ENCODE results near the gene CAMK2A. TPM values are rescaled to one million over a fixed set of nuclear protein-coding genes. Genes with fewer than 3 reads are reported as not detected.

CAMK2A gene
- total RNA-seq, 1 experiment from 2014 or later: not detected

DNA sequence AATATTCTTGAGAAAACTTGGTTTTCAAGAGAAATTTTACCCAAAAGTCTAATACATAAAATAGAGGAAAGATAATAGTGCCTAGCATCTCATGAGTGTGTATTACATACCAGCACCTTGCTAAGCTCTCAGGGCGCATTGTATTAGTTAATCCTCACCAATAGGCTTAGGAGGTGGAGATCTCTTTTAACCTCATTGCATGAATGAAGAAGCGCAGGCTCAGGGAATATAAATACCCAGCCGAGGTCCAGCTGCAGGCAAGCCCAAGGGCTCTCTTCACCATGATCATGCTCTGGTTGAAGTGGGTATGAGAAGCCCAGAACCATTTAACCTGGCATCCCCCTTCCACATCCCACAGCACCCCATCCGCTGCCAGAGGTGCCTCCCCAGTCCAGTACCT lies 46.0 kb downstream of the CAMK2A start:
- ChIA-PET CTCF (no interaction called here), POLR2A (no interaction called here)
- Mint-ChIP-seq H3K4me3 (ENCODE audit: unreplicated experiment) (no peak overlapping the region), H3K27ac (ENCODE audit: unreplicated experiment) (no peak overlapping the region), H3K36me3 (ENCODE audit: insufficient read depth, unreplicated experiment) (no peaks in the 10 kb centered on the region), H3K9me3 (ENCODE audit: unreplicated experiment) (no peaks in the 10 kb centered on the region), H3K4me1 (ENCODE audit: low read depth, unreplicated experiment) (no peaks in the 10 kb centered on the region), H3K27me3 (ENCODE audit: insufficient read depth, unreplicated experiment) (no peaks in the 10 kb centered on the region)
- Histone ChIP-seq H3K4me3 (ENCODE audit: low read depth, low read length) (no peak overlapping the region), H3K9me3 (no peaks in the 10 kb centered on the region), H3K27me3 (replicated peaks; ENCODE audit: control insufficient read depth, insufficient read depth, low read length) (no peaks in the 10 kb centered on the region), H3K4me1 (no peaks in the 10 kb centered on the region), H3K36me3 (ENCODE audit: control insufficient read depth, insufficient read depth, low read length) (no peaks in the 10 kb centered on the region; the same call in 1 of the 2 replicates)
- no peak for DNase-seq
- intact Hi-C loops (cut with micrococcal nuclease; ENCODE audit: unreplicated experiment): no loop called here
- BruUV-seq (replicated peaks): no TSS peak
- TF ChIP-seq, protein P1, sequence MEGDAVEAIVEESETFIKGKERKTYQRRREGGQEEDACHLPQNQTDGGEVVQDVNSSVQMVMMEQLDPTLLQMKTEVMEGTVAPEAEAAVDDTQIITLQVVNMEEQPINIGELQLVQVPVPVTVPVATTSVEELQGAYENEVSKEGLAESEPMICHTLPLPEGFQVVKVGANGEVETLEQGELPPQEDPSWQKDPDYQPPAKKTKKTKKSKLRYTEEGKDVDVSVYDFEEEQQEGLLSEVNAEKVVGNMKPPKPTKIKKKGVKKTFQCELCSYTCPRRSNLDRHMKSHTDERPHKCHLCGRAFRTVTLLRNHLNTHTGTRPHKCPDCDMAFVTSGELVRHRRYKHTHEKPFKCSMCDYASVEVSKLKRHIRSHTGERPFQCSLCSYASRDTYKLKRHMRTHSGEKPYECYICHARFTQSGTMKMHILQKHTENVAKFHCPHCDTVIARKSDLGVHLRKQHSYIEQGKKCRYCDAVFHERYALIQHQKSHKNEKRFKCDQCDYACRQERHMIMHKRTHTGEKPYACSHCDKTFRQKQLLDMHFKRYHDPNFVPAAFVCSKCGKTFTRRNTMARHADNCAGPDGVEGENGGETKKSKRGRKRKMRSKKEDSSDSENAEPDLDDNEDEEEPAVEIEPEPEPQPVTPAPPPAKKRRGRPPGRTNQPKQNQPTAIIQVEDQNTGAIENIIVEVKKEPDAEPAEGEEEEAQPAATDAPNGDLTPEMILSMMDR (IDR thresholded peaks at IDR 0.05; ENCODE audit: insufficient read depth in 1 of 2, low read depth in 1 of 2, low read length in 1 of 2, severe bottlenecking in 1 of 2, unreplicated experiment in 1 of 2): no peak

DNA sequence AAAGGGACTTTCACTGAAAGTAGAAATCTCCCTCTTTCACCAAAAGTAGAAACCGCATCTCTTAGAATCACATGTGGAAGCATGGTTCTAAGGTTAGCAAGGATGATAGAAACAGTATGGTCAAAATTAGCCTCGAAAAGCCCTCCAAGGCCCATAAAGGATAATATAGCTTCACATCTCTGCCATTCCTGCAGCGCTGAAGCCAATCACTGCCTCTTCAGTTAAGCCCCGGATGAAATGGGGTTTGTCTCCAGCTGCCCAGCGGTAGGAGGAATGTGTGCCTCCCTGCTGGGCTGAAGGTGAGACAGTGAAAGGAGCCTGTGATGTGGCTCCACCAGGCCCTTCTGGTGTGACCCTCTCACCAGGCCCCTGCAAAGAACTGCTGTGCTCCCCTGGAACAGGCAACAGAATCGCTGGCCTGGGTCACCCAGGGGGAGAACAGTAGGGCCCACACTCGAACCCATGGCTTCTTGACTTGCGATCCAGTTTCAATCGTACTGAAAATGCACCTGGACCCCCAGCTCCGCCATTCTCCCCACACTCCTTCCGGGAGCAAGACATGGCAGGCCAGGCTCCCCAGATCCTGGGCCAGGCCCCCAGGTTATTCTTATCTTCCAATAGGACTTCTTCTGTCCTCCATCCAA lies 47.2 kb downstream of the CAMK2A start:
- ChIA-PET POLR2A (no interaction called here), CTCF (interaction anchor here (0.5 kb wide), 1 partner anchor 150 kb away, joined by 4 read pairs; no protein-coding TSS in a partner anchor)
- TF ChIP-seq, protein P1 (IDR thresholded peaks at IDR 0.05; ENCODE audit: insufficient read depth in 1 of 2, low read depth in 1 of 2, low read length in 1 of 2, severe bottlenecking in 1 of 2, unreplicated experiment in 1 of 2): no peak
- Histone ChIP-seq H3K27me3 (replicated peaks; ENCODE audit: control insufficient read depth, insufficient read depth, low read length) (no peaks in the 10 kb centered on the region), H3K4me1 (no peaks in the 10 kb centered on the region), H3K9me3 (no peaks in the 10 kb centered on the region), H3K36me3 (ENCODE audit: control insufficient read depth, insufficient read depth, low read length) (no peaks in the 10 kb centered on the region; the same call in 1 of the 2 replicates), H3K4me3 (ENCODE audit: low read depth, low read length) (no peak overlapping the region)
- BruUV-seq (replicated peaks): no TSS peak
- H3K27ac Mint-ChIP-seq (ENCODE audit: unreplicated experiment): no peak overlapping the region
- no peaks in the 10 kb centered on the region for H3K4me1 Mint-ChIP-seq (ENCODE audit: low read depth, unreplicated experiment)
- H3K4me3 Mint-ChIP-seq (ENCODE audit: unreplicated experiment): no peak overlapping the region
- no peaks in the 10 kb centered on the region for H3K9me3 Mint-ChIP-seq (ENCODE audit: unreplicated experiment)
- intact Hi-C loops (cut with micrococcal nuclease; ENCODE audit: unreplicated experiment): no loop called here
- no peak for DNase-seq
- H3K36me3 Mint-ChIP-seq (ENCODE audit: insufficient read depth, unreplicated experiment): no peaks in the 10 kb centered on the region
- no peaks in the 10 kb centered on the region for H3K27me3 Mint-ChIP-seq (ENCODE audit: insufficient read depth, unreplicated experiment)

DNA sequence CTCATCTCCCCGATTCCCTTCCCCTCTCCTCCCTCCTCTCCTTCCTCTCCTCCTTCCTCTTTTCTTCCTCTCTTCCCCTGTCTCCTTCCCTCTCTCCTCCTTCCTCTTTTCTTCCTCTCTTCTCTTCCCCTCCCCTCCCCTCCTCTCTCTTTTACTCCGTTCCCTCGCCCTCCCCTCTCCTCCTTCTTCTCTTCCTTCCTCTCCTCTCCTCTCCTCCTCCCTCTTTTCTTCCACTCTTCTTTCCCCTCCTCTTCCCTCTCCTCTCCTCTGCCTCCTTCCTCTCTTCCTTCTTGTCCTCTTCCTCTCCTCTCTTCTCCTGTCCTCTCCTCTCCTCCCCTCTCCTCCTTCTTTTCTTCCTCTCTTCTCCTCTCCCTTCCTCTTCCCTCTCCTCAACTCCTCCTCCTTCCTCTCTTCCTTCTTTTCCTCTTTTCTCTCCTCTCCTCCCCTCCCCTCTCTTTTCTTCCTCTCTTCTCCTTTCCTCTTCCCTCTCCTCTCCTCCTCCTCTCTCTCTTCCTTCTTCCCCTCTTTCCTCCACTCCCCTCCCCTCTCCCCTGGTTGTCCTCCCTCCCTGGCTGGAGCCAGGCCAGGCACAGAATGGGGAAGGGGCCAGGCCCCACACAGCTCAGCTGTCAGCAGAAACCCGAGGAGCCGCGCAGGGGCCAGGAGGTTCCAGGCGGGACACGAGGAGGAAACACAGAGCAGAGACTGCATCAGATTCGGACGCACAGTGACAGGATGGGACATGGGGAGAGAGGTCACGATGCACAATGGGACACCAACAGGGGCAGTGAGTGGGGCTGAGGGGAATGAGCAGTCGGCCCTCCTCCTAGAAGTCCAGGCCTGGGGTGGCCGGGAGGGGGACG lies 48.0 kb downstream of the CAMK2A start:
- H3K36me3 Mint-ChIP-seq (ENCODE audit: insufficient read depth, unreplicated experiment): no peaks in the 10 kb centered on the region
- Histone ChIP-seq H3K36me3 (ENCODE audit: control insufficient read depth, insufficient read depth, low read length) (no peaks in the 10 kb centered on the region; the same call in 1 of the 2 replicates), H3K4me1 (no peaks in the 10 kb centered on the region), H3K9me3 (no peaks in the 10 kb centered on the region), H3K4me3 (ENCODE audit: low read depth, low read length) (no peak overlapping the region), H3K27me3 (replicated peaks; ENCODE audit: control insufficient read depth, insufficient read depth, low read length) (no peaks in the 10 kb centered on the region)
- H3K27me3 Mint-ChIP-seq (ENCODE audit: insufficient read depth, unreplicated experiment): no peaks in the 10 kb centered on the region
- TF ChIP-seq, protein P1 (IDR thresholded peaks at IDR 0.05; ENCODE audit: insufficient read depth in 1 of 2, low read depth in 1 of 2, low read length in 1 of 2, severe bottlenecking in 1 of 2, unreplicated experiment in 1 of 2): no peak
- intact Hi-C loops (cut with micrococcal nuclease; ENCODE audit: unreplicated experiment): no loop called here
- no peaks in the 10 kb centered on the region for H3K4me1 Mint-ChIP-seq (ENCODE audit: low read depth, unreplicated experiment)
- DNase-seq: no peak
- H3K27ac Mint-ChIP-seq (ENCODE audit: unreplicated experiment): no peak overlapping the region
- ChIA-PET POLR2A (no interaction called here), CTCF (no interaction called here)
- no TSS peak for BruUV-seq (replicated peaks)
- H3K4me3 Mint-ChIP-seq (ENCODE audit: unreplicated experiment): no peak overlapping the region
- no peaks in the 10 kb centered on the region for H3K9me3 Mint-ChIP-seq (ENCODE audit: unreplicated experiment)
